ENCODE data around the gene HIPK2.

HIPK2 gene

GRCh38 chr7:139797607-139798006 is 19.8 kb upstream of the HIPK2 start:
- H3K36me3 ChIP-seq (ENCODE audit: insufficient read depth, low read length) = no peaks in the 10 kb centered on the region
- no peak overlapping the region for H3K4me2 ChIP-seq (ENCODE audit: low read length)
- no peaks in the 10 kb centered on the region for H3K79me2 ChIP-seq (ENCODE audit: insufficient read depth, low read length)
- H3F3A ChIP-seq (ENCODE audit: insufficient read depth, low read length) = no peaks in the 10 kb centered on the region
- H3K4me3 ChIP-seq (ENCODE audit: low read depth, low read length, poor library complexity, severe bottlenecking) = no peak overlapping the region
- H3K4me1 ChIP-seq (ENCODE audit: insufficient read depth, low read length, severe bottlenecking) = no peaks in the 10 kb centered on the region
- no peak overlapping the region for H3K9ac ChIP-seq (ENCODE audit: low read length)
- H3K9me3 ChIP-seq (ENCODE audit: low read length) = no peaks in the 10 kb centered on the region
- no peak for TF ChIP-seq EZH2 (IDR thresholded peaks at IDR 0.05; ENCODE audit: borderline replicate concordance, low read length)
- TF ChIP-seq, protein P1, sequence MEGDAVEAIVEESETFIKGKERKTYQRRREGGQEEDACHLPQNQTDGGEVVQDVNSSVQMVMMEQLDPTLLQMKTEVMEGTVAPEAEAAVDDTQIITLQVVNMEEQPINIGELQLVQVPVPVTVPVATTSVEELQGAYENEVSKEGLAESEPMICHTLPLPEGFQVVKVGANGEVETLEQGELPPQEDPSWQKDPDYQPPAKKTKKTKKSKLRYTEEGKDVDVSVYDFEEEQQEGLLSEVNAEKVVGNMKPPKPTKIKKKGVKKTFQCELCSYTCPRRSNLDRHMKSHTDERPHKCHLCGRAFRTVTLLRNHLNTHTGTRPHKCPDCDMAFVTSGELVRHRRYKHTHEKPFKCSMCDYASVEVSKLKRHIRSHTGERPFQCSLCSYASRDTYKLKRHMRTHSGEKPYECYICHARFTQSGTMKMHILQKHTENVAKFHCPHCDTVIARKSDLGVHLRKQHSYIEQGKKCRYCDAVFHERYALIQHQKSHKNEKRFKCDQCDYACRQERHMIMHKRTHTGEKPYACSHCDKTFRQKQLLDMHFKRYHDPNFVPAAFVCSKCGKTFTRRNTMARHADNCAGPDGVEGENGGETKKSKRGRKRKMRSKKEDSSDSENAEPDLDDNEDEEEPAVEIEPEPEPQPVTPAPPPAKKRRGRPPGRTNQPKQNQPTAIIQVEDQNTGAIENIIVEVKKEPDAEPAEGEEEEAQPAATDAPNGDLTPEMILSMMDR (IDR thresholded peaks at IDR 0.05; ENCODE audit: low read length) = no peak
- no peaks in the 10 kb centered on the region; the same call in 1 of the 2 replicates for H3K27me3 ChIP-seq (ENCODE audit: insufficient read depth, low read length)
- no peak overlapping the region for H2AFZ ChIP-seq (ENCODE audit: low read length)
- no peak overlapping the region for H3K27ac ChIP-seq (ENCODE audit: low read depth, low read length, poor library complexity, severe bottlenecking)
- H3K9me2 ChIP-seq (ENCODE audit: low read depth, low read length) = no peaks in the 10 kb centered on the region
- no peaks in the 10 kb centered on the region for H4K20me1 ChIP-seq (ENCODE audit: insufficient read depth, low read length)

- Histone ChIP-seq H4K20me1 (ENCODE audit: insufficient read depth, low read length) (no peaks in the 10 kb centered on the region), H3K36me3 (ENCODE audit: insufficient read depth, low read length) (no peaks in the 10 kb centered on the region), H3K27me3 (ENCODE audit: insufficient read depth, low read length) (no peaks in the 10 kb centered on the region; the same call in 1 of the 2 replicates), H3K9me3 (ENCODE audit: low read length) (no peaks in the 10 kb centered on the region), H3K27ac (ENCODE audit: low read depth, low read length, poor library complexity, severe bottlenecking) (no peak overlapping the region), H3K4me3 (ENCODE audit: low read depth, low read length, poor library complexity, severe bottlenecking) (no peak overlapping the region), H3K4me2 (ENCODE audit: low read length) (no peak overlapping the region), H3K9ac (ENCODE audit: low read length) (no peak overlapping the region), H2AFZ (ENCODE audit: low read length) (no peak overlapping the region), H3K4me1 (ENCODE audit: insufficient read depth, low read length, severe bottlenecking) (no peaks in the 10 kb centered on the region), H3F3A (ENCODE audit: insufficient read depth, low read length) (no peaks in the 10 kb centered on the region), H3K79me2 (ENCODE audit: insufficient read depth, low read length) (no peaks in the 10 kb centered on the region), H3K9me2 (ENCODE audit: low read depth, low read length) (no peaks in the 10 kb centered on the region)
- TF ChIP-seq, protein P1 (IDR thresholded peaks at IDR 0.05; ENCODE audit: low read length) = no peak
- no peak for TF ChIP-seq EZH2 (IDR thresholded peaks at IDR 0.05; ENCODE audit: borderline replicate concordance, low read length)
Measured at GRCh38 chr7:139791316-139791715, 13.5 kb upstream of the HIPK2 start.

DNA sequence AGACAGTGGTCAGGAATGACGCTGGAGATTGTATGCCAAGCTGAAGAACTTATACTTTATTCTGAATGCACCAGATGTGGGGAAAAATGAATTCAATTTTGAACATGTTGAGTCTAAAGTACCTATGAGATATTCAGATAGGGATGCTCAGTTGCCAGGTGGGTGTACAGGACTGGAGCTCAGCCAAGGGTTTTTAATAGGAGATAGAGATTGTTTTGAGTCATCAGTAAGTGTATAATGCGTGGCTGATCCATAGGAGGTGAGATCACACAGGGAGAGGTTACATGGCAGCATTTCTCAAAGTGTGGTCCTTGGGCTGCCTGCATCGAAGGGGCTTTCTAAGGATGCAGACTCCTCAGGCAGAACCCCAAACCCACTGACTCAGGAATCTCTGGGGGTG is 6.8 kb upstream of the HIPK2 start:
- no peak overlapping the region for H3K4me3 ChIP-seq (ENCODE audit: low read depth, low read length, poor library complexity, severe bottlenecking)
- H3K4me1 ChIP-seq (ENCODE audit: insufficient read depth, low read length, severe bottlenecking) = no peaks in the 10 kb centered on the region
- no peak overlapping the region for H2AFZ ChIP-seq (ENCODE audit: low read length)
- H3K4me2 ChIP-seq (ENCODE audit: low read length) = no peak overlapping the region
- H3K79me2 ChIP-seq (ENCODE audit: insufficient read depth, low read length) = no peaks in the 10 kb centered on the region
- H3K27me3 ChIP-seq (ENCODE audit: insufficient read depth, low read length) = no peaks in the 10 kb centered on the region
- H3K9ac ChIP-seq (ENCODE audit: low read length) = no peak overlapping the region
- TF ChIP-seq EZH2 (IDR thresholded peaks at IDR 0.05; ENCODE audit: borderline replicate concordance, low read length) = no peak
- TF ChIP-seq, protein P1 (IDR thresholded peaks at IDR 0.05; ENCODE audit: low read length) = no peak
- H3K36me3 ChIP-seq (ENCODE audit: insufficient read depth, low read length) = no peaks in the 10 kb centered on the region
- no peaks in the 10 kb centered on the region for H3K9me3 ChIP-seq (ENCODE audit: low read length)
- H3F3A ChIP-seq (ENCODE audit: insufficient read depth, low read length) = no peaks in the 10 kb centered on the region
- H3K9me2 ChIP-seq (ENCODE audit: low read depth, low read length) = no peaks in the 10 kb centered on the region
- H3K27ac ChIP-seq (ENCODE audit: low read depth, low read length, poor library complexity, severe bottlenecking) = no peak overlapping the region
- H4K20me1 ChIP-seq (ENCODE audit: insufficient read depth, low read length) = no peaks in the 10 kb centered on the region

All from OCI-LY1 (cell line).